Germinal center (tissue), 1 donor: ENCODE results near the gene ABLIM1.

Experiments used
- DNase-seq: peaks from one replicate; pipeline ENCODE4 v3.0.0; 2012; ENCODE audit warnings: mixed read lengths, low spot score

Gene ABLIM1

GRCh38 chr10:114406455-114406854, 251.6 kb downstream of the ABLIM1 start:
- no peak for DNase-seq

GRCh38 chr10:114405011-114405350, 253.1 kb downstream of the ABLIM1 start:
- no peak for DNase-seq

GRCh38 chr10:114404171-114405010, 253.7 kb downstream of the ABLIM1 start, which contains the start of gene AFAP1L2:
Gene AFAP1L2 (minus strand): TSS chr10:114404502. CDS start chr10:114404455, 47 bp downstream.
- no peak for DNase-seq

DNA sequence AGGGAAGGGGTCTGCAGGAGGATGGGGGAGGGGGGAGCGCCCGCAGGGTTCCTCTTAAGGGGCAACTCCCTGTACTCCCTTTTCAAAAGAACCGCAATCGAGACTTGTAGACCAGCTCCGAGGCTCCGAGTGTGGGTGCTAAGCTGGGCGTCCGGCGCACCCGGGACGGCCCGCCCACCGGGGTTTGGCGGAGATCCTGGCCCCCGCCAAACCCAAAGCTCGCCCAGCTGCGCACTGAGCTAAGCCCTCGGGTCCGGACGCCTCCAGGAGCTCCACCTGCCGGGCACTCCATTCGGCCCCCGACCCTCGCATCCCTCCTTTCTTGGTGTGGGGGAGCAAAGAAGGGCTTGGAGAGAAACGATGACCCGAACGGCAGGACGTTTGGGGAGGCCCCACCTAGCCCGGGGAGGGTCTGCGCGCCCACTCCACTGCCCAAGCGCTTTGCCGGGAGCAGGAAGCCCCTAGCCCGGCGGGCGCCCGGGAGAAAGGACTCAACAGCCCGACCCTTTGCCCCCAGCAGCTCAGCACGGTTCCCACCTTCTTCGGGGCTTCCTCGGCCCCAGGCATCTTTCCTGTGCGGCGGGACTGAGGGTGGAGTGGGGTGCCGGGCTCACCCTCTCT, 254.4 kb downstream of the ABLIM1 start:
- no peak for DNase-seq

DNA sequence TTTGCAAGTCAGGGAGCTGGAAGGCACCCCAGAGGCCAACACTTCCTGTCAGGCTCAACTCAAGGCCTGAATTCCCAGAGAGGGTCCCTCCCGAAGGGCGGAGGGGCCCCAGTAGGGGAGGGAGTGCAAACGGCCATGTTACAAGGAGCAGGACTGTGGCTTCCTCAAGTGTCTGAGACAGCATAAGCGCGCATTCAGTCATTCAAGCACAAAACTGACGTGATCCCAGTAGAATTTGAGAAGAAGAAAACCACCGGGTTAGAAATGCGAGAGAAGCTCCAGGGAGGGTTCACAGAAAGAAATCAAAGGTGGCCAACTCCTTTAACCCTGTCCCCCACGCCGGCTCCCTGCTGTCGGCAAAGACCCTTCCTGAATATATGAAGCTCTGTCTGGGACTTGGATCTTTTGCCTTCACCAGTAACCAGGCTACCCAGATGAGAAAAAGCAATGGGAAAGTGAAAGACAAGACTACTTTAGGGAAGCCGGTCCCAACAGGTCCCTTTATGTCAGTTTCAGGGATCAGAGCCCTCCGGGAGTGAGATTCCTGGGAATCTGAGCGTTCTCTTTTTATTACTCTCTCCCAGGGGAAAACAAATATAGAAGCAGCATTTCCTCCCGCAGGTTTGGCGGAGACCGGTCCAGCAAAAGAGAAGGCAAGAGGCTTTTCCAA, 255.1 kb downstream of the ABLIM1 start:
- no peak for DNase-seq

DNA sequence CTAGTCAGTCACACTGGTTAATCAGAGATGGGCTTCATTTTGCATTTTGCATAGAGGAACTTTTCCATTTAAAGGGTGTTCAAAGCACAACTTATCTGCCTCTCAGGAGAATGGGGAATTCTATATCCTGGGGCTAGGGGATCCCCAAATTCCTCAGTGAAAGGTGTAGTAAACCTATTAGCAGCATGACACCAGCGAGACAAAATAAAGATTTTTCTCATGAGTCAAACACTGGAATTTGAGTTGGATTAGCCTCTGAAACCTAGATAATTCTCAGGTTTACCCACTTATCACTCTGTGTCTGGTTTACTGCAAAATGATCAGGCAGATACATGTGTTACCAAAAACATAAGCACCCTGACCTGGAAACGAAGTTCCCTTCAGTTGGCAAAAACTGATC, 255.8 kb downstream of the ABLIM1 start:
- no peak for DNase-seq

DNA sequence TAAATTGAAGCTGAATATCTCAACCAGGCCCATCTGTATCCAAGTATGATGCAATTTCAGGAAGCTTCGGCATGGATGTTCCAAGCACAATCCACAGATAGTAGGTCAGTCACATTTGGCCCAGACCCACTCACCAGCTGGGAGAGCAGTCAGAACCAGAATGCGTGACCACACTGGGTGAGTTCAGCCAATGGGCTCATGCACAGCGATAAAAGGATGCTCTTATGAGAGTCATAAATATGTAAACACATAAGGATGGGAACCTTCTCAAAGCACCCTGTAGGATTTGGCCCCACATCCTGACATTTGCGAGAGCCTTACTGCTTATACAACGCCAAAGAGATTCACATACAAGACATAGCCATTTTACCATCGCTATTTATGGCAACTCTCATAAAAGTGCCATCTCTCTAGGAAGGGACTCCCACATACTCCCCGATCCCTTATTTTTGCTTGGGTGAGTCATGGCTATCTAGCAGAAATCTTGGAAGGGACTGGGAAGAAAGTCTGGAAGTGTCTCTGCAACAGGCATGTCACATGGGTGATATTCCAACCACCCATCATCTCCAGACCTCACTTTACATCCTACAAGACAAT, 256.8 kb downstream of the ABLIM1 start:
- DNase-seq, result no peak

- no peak for DNase-seq
Observed at GRCh38 chr10:114400091-114400490, 258.0 kb downstream of the ABLIM1 start.

DNA sequence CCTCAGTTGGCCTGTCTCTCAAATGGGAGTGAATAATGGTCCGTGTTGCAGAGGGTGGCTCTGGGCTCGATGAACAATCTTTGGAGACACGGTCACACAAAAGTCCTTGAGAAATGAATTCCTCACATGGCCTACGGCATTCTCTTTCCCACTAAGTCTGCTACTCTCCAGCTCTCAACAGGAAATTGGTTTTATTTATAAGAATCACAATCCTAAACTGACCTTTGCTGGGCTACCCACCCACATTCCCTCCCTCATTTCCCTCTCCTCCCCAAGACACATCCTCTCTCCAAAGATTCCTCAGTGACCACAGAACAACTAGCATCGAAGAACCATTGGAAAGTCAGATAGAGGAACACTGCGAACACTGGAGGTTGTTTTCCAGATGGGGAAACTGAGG, 258.5 kb downstream of the ABLIM1 start:
- DNase-seq, result no peak

- no peak for DNase-seq
Observed at GRCh38 chr10:114398587-114399331, 259.3 kb downstream of the ABLIM1 start.

DNA sequence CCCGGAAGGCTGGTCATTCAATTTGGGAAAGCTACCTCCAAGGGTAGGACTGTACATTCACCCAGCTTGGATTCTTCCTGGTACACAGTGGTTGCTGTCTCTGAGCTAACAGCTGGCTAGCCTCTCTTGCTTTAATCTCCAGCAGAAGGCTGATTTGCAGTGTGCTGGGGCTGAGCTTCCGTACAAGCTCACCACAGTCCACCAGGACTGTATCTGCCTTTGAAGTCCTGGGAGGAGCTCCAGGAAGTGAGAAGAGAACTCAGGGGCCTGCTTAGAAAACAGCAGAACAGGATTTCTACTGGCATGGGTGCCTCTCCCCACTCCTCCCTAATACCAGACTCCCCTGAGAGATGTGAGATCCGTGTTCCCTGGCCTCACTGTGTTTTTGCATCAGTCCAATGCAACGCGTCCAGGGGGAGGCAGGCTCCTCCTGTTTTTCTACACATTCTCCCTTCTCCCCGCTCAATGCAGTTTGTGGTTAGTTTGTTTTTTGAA, 260.4 kb downstream of the ABLIM1 start:
- no peak for DNase-seq

- DNase-seq, result no peak
Observed at GRCh38 chr10:114396464-114396863, 261.6 kb downstream of the ABLIM1 start.

DNA sequence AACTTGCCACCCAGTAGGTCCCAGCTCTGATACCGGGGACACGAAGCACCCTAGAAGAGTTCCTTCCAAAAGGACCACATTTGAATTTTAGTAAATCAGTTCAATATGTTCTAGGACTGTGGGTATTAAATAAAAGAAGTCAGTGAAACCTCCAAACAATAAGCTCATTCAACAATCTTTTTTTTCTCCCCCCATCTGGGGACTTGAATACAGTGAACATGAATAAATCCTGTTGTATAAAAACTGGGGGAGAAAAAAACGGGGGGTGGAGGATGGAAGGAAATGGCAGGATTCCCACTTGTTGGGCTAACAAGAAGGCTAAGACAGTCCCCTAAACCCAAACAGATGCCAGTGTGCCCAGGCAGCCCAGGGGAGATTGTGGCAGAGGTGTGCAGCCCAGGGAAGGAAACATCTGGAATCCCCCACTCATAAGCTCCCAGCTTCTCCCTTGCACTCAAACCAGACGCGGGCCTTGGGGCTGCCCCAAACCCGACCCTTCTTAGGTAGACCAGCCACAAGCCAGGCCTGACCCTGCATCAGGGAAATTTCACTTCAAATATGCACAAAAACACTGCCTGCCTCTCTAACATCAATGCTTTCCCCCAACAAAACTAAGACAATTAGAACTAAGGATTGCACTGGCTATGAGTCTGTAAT, 262.6 kb downstream of the ABLIM1 start:
- no peak for DNase-seq

DNA sequence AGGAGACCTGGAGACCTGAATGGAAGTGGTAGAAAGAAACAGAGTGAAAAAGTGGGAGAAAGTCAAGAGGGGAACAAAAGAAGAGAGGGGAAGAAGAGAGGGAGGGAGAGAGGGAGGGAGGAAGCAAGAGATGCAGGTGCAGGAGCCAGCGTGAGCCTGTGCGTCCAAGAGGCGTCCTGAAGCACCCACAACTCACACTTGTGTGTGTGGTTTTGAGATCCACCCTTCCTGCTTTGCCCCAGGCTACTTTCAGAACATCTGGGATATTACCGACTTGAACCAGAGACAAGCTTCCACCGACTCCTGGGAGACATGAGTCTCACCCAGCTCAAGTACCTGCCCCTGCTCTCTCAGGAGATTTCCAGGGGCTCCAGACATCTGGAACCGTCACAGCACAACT, 263.5 kb downstream of the ABLIM1 start:
- DNase-seq, result no peak

DNA sequence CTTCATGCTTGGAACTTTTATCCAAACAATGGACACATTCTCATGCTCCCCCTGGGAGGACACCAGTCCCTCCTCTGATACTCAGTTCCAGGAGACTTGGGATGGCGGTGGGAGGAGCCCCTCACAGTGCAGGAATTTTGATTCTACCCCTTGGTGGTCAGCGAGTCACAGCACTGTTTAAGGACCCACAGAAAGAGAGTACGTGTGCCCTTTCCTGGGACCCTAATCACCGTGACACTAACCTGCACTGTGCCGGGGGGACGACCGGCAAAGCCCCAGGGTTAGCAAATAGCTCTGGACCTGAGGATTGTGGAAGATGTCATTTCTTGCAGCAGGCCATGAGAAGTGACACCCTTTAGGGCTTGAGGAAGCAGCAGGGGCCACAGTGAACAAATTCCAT, 264.2 kb downstream of the ABLIM1 start:
- DNase-seq, result no peak

DNA sequence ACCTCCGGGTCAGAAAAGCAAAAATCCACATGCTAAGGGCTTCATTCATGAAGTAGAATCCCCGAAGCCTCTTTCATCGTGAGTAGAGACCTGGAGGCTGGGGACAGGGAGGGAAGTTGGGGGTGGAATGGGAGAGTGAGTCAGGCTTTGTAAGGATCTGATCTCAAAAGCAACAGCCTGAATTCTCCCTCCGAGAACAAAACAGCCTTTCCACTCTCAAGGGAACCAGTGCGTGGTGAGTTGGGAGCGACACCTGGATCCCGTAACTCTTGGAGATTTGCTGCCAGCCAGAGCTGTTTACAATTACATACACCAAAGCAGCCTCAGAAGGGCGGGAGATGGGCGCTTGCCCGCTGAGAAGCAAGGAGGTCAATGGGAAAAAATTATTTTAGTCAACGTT, 264.6 kb downstream of the ABLIM1 start:
- no peak for DNase-seq

- DNase-seq, result no peak
Observed at GRCh38 chr10:114392112-114392835, 265.8 kb downstream of the ABLIM1 start.

DNA sequence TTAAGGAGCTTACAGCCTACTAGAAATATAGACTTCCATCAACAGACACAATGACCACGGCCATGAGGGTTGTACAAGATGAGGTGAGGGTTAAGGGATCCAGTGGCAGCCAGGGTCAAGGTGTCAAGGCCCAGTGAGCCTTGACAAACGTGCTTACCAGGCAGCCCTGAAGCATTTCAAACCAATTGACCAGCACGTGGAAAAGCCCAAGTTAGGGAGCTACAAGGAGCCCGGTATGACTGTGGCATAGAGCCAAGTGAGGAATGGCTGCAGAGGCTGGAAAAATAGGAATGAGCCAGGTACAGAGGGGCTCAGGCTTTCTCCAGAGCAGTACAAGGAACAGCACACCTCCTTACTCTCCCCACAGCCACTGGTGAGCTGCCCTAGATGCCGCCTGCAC, 266.5 kb downstream of the ABLIM1 start:
- no peak for DNase-seq

DNA sequence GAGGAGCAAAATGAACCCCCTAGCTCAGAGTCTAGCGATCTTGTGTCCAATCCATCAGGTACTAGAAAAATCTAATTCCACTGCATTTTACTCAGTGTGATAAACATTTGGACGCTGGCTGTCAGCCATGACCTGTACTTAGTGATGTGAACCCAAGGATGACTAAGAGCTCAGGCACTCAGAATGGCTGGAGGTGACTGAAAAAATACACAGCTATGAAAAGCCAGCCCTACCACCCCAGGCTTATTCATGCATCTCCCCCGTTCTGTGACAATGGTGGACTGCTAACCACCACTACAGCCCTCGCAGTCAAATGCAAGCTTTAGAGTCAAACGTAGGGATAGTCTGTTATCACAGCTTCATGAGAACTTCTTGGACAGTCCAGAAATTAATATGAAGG, 268.6 kb downstream of the ABLIM1 start:
- no peak for DNase-seq

DNA sequence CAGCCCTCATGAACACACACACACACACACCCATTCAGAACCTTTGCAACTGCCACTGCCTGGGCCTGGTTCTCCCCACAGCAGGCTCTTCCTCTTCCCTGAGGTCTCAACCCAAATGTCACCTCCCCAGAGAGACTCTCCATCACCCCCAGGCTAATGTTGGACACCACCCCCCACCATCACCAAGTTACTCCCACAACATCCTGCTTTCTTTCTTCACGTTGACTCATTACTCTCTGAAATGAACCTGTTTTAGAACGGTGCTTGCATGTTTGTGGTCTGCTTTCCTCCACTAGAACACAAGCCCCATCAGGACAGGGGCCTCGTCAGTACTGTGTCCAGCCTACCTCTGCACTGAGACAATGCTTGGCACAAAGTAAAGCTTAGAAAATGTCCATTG, 269.8 kb downstream of the ABLIM1 start:
- no peak for DNase-seq

DNA sequence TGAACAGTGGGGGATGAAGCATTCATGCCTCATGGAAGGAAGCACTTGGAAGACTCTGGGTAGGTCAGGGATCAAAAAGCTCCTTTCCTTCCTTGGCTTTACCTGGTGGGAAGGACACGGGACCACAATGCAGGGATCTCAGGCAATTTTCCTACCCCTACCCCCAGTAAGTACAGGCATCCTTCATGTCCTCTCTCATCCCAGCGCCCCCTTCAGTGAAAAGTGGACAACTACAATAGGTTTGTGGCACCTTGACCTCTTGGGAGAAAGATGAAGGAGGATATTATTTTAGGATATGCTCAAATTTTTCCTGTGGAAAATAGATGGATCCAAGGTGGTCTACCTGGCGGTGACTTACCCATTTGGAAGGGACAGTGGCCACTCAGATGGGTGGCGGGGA, 270.3 kb downstream of the ABLIM1 start:
- DNase-seq, result no peak
